Trophoblast cell (in vitro differentiated cells and primary cell): Measurements from ENCODE around the gene ESR1.

ENCODE experiments used
- DNase-seq, 2 donors: peaks; one replicate each; pipeline ENCODE4 v3.0.0-alpha.2; 2016
- H2AFZ ChIP-seq: 2 replicates; pipeline ENCODE4 v1.6.1; 2013; ENCODE audit warnings: low read length, moderate library complexity, mild to moderate bottlenecking; ENCODE audit not compliant: insufficient read depth, poor library complexity
- H2AK5ac ChIP-seq: 2 replicates; pipeline ENCODE4 v1.6.1; 2013; ENCODE audit warnings: mild to moderate bottlenecking, low read length
- H2BK120ac ChIP-seq: 2 replicates; pipeline ENCODE4 v1.6.1; 2013; ENCODE audit warnings: low read length, mild to moderate bottlenecking, moderate library complexity; ENCODE audit not compliant: insufficient read depth, poor library complexity
- H2BK12ac ChIP-seq: 2 replicates; pipeline ENCODE4 v1.6.1; 2013; ENCODE audit warnings: mild to moderate bottlenecking, low read length, moderate library complexity
- H2BK5ac ChIP-seq: 2 replicates; pipeline ENCODE4 v1.6.1; 2013; ENCODE audit warnings: low read length, low read depth, moderate library complexity, mild to moderate bottlenecking; ENCODE audit not compliant: poor library complexity
- H3K14ac ChIP-seq: 2 replicates; pipeline ENCODE4 v1.6.1; 2013; ENCODE audit warnings: mild to moderate bottlenecking, low read length
- H3K18ac ChIP-seq: 2 replicates; pipeline ENCODE4 v1.6.1; 2013; ENCODE audit warnings: mild to moderate bottlenecking, low read length
- H3K23ac ChIP-seq: 2 replicates; pipeline ENCODE4 v1.6.1; 2013; ENCODE audit warnings: low read length
- H3K27ac ChIP-seq: 2 replicates; pipeline ENCODE4 v1.5.1; 2013; ENCODE audit warnings: low read depth, mild to moderate bottlenecking, inconsistent platforms, low read length, moderate library complexity
- H3K27me3 ChIP-seq: 2 replicates; pipeline ENCODE4 v1.6.1; 2013; ENCODE audit warnings: inconsistent platforms, mild to moderate bottlenecking, low read length, moderate library complexity; ENCODE audit not compliant: insufficient read depth
- H3K36me3 ChIP-seq, 2 experiments: 1 replicate in 1 of 2; 2 replicates in 1 of 2; pipeline ENCODE4 v1.6.1; 2013; ENCODE audit warnings: low read length in 2 of 2, mild to moderate bottlenecking in 2 of 2, moderate library complexity in 1 of 2; ENCODE audit not compliant: insufficient read depth in 2 of 2, control insufficient read depth in 1 of 2
- H3K4ac ChIP-seq: 2 replicates; pipeline ENCODE4 v1.6.1; 2013; ENCODE audit warnings: low read depth, mild to moderate bottlenecking, low read length, moderate library complexity
- H3K4me1 ChIP-seq, 2 experiments: 1 replicate in 1 of 2; 2 replicates in 1 of 2; pipeline ENCODE4 v1.6.1; 2013; ENCODE audit warnings: low read length in 2 of 2, mild to moderate bottlenecking in 2 of 2, moderate library complexity in 1 of 2; ENCODE audit not compliant: insufficient read depth in 2 of 2, control insufficient read depth in 1 of 2
- H3K4me2 ChIP-seq: 2 replicates; pipeline ENCODE4 v1.6.1; 2013; ENCODE audit warnings: inconsistent platforms, mild to moderate bottlenecking, low read length, moderate library complexity
- H3K4me3 ChIP-seq: 2 replicates; pipeline ENCODE4 v1.5.1; 2013; ENCODE audit warnings: mild to moderate bottlenecking, low read depth, low read length, inconsistent platforms
- H3K79me1 ChIP-seq: one replicate; pipeline ENCODE4 v1.6.1; 2013; ENCODE audit warnings: low read length
- H3K79me2 ChIP-seq: 2 replicates; pipeline ENCODE4 v1.6.1; 2013; ENCODE audit warnings: low read length, mild to moderate bottlenecking; ENCODE audit not compliant: control insufficient read depth, insufficient read depth, poor library complexity
- H3K9ac ChIP-seq: 2 replicates; pipeline ENCODE4 v1.6.1; 2013; ENCODE audit warnings: mild to moderate bottlenecking, low read length
- H3K9me3 ChIP-seq: 2 replicates; pipeline ENCODE4 v1.6.1; 2013; ENCODE audit warnings: low read depth, mild to moderate bottlenecking, control low read depth, inconsistent platforms, low read length; ENCODE audit not compliant: insufficient read depth
- H4K12ac ChIP-seq: 2 replicates; pipeline ENCODE4 v1.6.1; 2013; ENCODE audit warnings: low read depth, mild to moderate bottlenecking, low read length, moderate library complexity
- H4K8ac ChIP-seq: 2 replicates; pipeline ENCODE4 v1.6.1; 2013; ENCODE audit warnings: low read depth, mild to moderate bottlenecking, low read length, moderate library complexity
- H4K91ac ChIP-seq: one replicate; pipeline ENCODE4 v1.6.1; 2013; ENCODE audit warnings: low read depth, mild to moderate bottlenecking, low read length, moderate library complexity
- WGBS: extraction: QIAGEN DNeasy Blood & Tissue Kit; methylation state at CpG from one replicate; pipeline ENCODE4 v1.1.7; 2013; ENCODE audit warnings: missing lambda C conversion rate; ENCODE audit not compliant: insufficient read length, insufficient coverage; ENCODE audit errors: extremely low coverage; 5-methylcytosine and 5-hydroxymethylcytosine counted together

The ESR1 gene

GRCh38 chr6:152148412-152148811 lies 340.9 kb downstream of the ESR1 start:
- H3K9me3 ChIP-seq, result no peaks in the 10 kb centered on the region
- H2BK120ac ChIP-seq, result no peak overlapping the region
- H4K12ac ChIP-seq, result no peak overlapping the region
- H2AFZ ChIP-seq, result no peak overlapping the region
- WGBS, result no CpG with 5 or more reads among the region's 1 CpG
- no peak overlapping the region for H3K9ac ChIP-seq
- peaks cover 0 to 2% of the 10 kb centered on the region in 2 experiments for H3K36me3 ChIP-seq
- H2BK5ac ChIP-seq, result no peak overlapping the region
- no peak overlapping the region for H3K4me3 ChIP-seq
- H3K18ac ChIP-seq, result no peak overlapping the region
- H4K8ac ChIP-seq, result no peak overlapping the region
- no peak for DNase-seq
- H3K4ac ChIP-seq, result no peak overlapping the region
- H2BK12ac ChIP-seq, result no peak overlapping the region
- H3K79me1 ChIP-seq, result no peaks in the 10 kb centered on the region
- no peaks in the 10 kb centered on the region for H3K27me3 ChIP-seq
- H3K79me2 ChIP-seq, result no peaks in the 10 kb centered on the region
- H4K91ac ChIP-seq, result no peak overlapping the region
- H3K23ac ChIP-seq, result no peak overlapping the region
- no peaks in the 10 kb centered on the region for H3K4me1 ChIP-seq
- H3K14ac ChIP-seq, result no peak overlapping the region
- H3K4me2 ChIP-seq, result no peak overlapping the region
- H2AK5ac ChIP-seq, result no peak overlapping the region
- H3K27ac ChIP-seq, result no peak overlapping the region

GRCh38 chr6:152150196-152150595 lies 342.7 kb downstream of the ESR1 start:
- Histone ChIP-seq H3K23ac (no peak overlapping the region), H3K27me3 (no peaks in the 10 kb centered on the region), H3K9me3 (no peaks in the 10 kb centered on the region), H4K8ac (no peak overlapping the region), H3K18ac (no peak overlapping the region), H2BK12ac (no peak overlapping the region), H3K27ac (no peak overlapping the region), H2AFZ (no peak overlapping the region), H2BK5ac (no peak overlapping the region), H3K4ac (no peak overlapping the region), H3K9ac (no peak overlapping the region), H4K91ac (no peak overlapping the region), H3K4me3 (no peak overlapping the region), H4K12ac (no peak overlapping the region), H3K4me1 (no peaks in the 10 kb centered on the region), H3K14ac (no peak overlapping the region), H2BK120ac (no peak overlapping the region), H3K36me3 (peaks cover 0 to 2% of the 10 kb centered on the region in 2 experiments), H3K79me2 (no peaks in the 10 kb centered on the region), H2AK5ac (no peak overlapping the region), H3K4me2 (no peak overlapping the region), H3K79me1 (no peaks in the 10 kb centered on the region)
- no peak for DNase-seq
- no CpG with 5 or more reads among the region's 3 CpGs for WGBS

GRCh38 chr6:152151920-152152319 lies 344.4 kb downstream of the ESR1 start:
- Histone ChIP-seq H2BK12ac (no peak overlapping the region), H3K27me3 (no peaks in the 10 kb centered on the region), H3K9ac (no peak overlapping the region), H4K8ac (no peak overlapping the region), H3K14ac (no peak overlapping the region), H4K91ac (no peak overlapping the region), H3K9me3 (no peaks in the 10 kb centered on the region), H2BK5ac (no peak overlapping the region), H3K36me3 (no peaks in the 10 kb centered on the region), H3K4me3 (no peak overlapping the region), H3K79me1 (no peaks in the 10 kb centered on the region), H3K4me1 (no peaks in the 10 kb centered on the region), H3K18ac (no peak overlapping the region), H3K79me2 (no peaks in the 10 kb centered on the region), H4K12ac (no peak overlapping the region), H3K23ac (no peak overlapping the region), H3K27ac (no peak overlapping the region), H3K4ac (no peak overlapping the region), H2AFZ (no peak overlapping the region), H3K4me2 (no peak overlapping the region), H2BK120ac (no peak overlapping the region), H2AK5ac (no peak overlapping the region)
- DNase-seq, result no peak
- no CpG with 5 or more reads among the region's 13 CpGs for WGBS

- no CpG with 5 or more reads among the region's 17 CpGs for WGBS
- H2AFZ ChIP-seq, result no peak overlapping the region
- H4K91ac ChIP-seq, result no peak overlapping the region
- no peaks in the 10 kb centered on the region for H3K27me3 ChIP-seq
- H3K4ac ChIP-seq, result no peak overlapping the region
- H3K27ac ChIP-seq, result no peak overlapping the region
- H3K79me1 ChIP-seq, result no peaks in the 10 kb centered on the region
- no peaks in the 10 kb centered on the region for H3K36me3 ChIP-seq
- H2AK5ac ChIP-seq, result no peak overlapping the region
- DNase-seq, result no peak
- H3K14ac ChIP-seq, result no peak overlapping the region
- H3K4me1 ChIP-seq, result no peaks in the 10 kb centered on the region
- H2BK120ac ChIP-seq, result no peak overlapping the region
- H3K79me2 ChIP-seq, result no peaks in the 10 kb centered on the region
- H2BK5ac ChIP-seq, result no peak overlapping the region
- no peak overlapping the region for H3K9ac ChIP-seq
- no peak overlapping the region for H4K12ac ChIP-seq
- no peaks in the 10 kb centered on the region for H3K9me3 ChIP-seq
- no peak overlapping the region for H3K4me3 ChIP-seq
- no peak overlapping the region for H2BK12ac ChIP-seq
- H3K23ac ChIP-seq, result no peak overlapping the region
- H3K18ac ChIP-seq, result no peak overlapping the region
- H4K8ac ChIP-seq, result no peak overlapping the region
- H3K4me2 ChIP-seq, result no peak overlapping the region
Observed at GRCh38 chr6:152154559-152155356, 347.3 kb downstream of the ESR1 start.
